Body of pancreas (tissue), 4 donors: ENCODE data around the gene PVALB.

ENCODE experiments used
- CTCF ChIP-seq, 7 experiments: fragments of 450-650 bp in 4 of 7; fragments of 200-600 bp in 3 of 7; sonication (generic) in 3 of 7; IDR thresholded peaks; one replicate each; pipeline ENCODE4 v1.5.1; 2016 to 2019; ENCODE audit warnings: antibody characterized with exemption in 7 of 7
- POLR2A ChIP-seq, 3 donors: fragments of 450-650 bp; IDR thresholded peaks; one replicate each; pipeline ENCODE4 v1.6.1; 2016; ENCODE audit warnings: antibody characterized with exemption in 3 of 3, mild to moderate bottlenecking in 2 of 3

GRCh38 chr22:36816636-36817524 lies at the start of gene PVALB:
- no peak for TF ChIP-seq POLR2A (IDR thresholded peaks at IDR 0.05)
- peak in 1 of 7 experiments; percentile 7 for TF ChIP-seq CTCF (IDR thresholded peaks at IDR 0.05)
